ENCODE data around the gene OSBPL3. TPM values are rescaled to one million over a fixed set of nuclear protein-coding genes. Genes with fewer than 3 reads are reported as not detected.

OSBPL3 gene
- total and polyA plus RNA-seq, 4 donors, result 0.28 to 3.0 (median 1.1) TPM

GRCh38 chr7:24829787-24830186 is 150.2 kb downstream of the OSBPL3 start (continued):
- TF ChIP-seq, protein P1, sequence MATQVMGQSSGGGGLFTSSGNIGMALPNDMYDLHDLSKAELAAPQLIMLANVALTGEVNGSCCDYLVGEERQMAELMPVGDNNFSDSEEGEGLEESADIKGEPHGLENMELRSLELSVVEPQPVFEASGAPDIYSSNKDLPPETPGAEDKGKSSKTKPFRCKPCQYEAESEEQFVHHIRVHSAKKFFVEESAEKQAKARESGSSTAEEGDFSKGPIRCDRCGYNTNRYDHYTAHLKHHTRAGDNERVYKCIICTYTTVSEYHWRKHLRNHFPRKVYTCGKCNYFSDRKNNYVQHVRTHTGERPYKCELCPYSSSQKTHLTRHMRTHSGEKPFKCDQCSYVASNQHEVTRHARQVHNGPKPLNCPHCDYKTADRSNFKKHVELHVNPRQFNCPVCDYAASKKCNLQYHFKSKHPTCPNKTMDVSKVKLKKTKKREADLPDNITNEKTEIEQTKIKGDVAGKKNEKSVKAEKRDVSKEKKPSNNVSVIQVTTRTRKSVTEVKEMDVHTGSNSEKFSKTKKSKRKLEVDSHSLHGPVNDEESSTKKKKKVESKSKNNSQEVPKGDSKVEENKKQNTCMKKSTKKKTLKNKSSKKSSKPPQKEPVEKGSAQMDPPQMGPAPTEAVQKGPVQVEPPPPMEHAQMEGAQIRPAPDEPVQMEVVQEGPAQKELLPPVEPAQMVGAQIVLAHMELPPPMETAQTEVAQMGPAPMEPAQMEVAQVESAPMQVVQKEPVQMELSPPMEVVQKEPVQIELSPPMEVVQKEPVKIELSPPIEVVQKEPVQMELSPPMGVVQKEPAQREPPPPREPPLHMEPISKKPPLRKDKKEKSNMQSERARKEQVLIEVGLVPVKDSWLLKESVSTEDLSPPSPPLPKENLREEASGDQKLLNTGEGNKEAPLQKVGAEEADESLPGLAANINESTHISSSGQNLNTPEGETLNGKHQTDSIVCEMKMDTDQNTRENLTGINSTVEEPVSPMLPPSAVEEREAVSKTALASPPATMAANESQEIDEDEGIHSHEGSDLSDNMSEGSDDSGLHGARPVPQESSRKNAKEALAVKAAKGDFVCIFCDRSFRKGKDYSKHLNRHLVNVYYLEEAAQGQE (IDR thresholded peaks at IDR 0.05), result no peak

DNA sequence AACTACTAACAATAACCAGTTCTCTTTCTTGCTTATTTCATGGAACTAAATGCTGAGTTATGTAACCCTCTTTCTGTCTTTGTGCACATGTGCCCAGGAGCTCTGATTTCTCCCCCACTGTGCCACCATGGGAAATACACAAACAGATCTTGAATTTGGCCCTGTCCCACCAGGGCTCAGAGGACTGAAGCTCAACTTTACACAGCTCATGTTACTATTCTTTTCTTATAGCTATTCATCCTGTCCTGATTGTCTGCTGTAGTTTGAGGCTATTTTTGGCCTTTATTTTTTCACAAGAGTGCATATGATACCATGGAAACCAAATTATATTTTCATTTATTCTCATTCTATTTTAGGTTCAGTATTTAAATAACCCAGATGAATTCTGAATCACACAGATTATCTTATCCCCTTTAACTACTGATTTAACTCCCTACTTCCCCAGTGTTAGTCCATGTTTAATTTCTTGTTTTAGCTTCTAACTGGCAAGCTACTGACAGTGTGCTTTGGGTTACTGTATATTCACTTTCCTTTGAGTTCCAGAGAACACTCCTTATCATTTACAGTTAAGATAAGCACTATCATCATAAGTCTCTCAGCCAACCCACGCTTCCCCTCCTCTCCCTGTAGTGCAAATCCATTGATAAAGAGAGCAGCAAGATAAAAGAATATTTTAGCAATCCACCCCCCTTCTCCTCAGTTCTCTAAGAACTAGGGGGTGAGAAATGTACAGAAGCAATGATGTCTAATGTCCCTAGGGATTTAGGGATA is 150.9 kb downstream of the OSBPL3 start:
- no peaks in the 10 kb centered on the region for H3K27me3 ChIP-seq (ENCODE audit: control insufficient read depth in 4 of 4, insufficient read depth in 4 of 4, low read length in 3 of 4)
- no peak overlapping the region for H3K4me3 ChIP-seq (ENCODE audit: low read depth in 1 of 3, low read length in 3 of 3)
- DNase-seq (ENCODE audit: low spot score), result no peak
- H3K9me3 ChIP-seq (ENCODE audit: control insufficient read depth in 4 of 4, low read length in 3 of 4), result no peaks in the 10 kb centered on the region
- 69% methylated on average over 1 of the region's 1 CpG for WGBS
- H3K36me3 ChIP-seq (ENCODE audit: control insufficient read depth in 4 of 4, insufficient read depth in 3 of 4, low read depth in 1 of 4, low read length in 3 of 4), result no peaks in the 10 kb centered on the region
- no peak overlapping the region for H3K27ac ChIP-seq (ENCODE audit: low read depth in 1 of 2, low read length in 2 of 2)
- H3K4me1 ChIP-seq (ENCODE audit: control insufficient read depth in 4 of 4, insufficient read depth in 4 of 4, low read length in 3 of 4), result no peaks in the 10 kb centered on the region
- TF ChIP-seq HNF4G (IDR thresholded peaks at IDR 0.05), result no peak
- TF ChIP-seq, protein P2, sequence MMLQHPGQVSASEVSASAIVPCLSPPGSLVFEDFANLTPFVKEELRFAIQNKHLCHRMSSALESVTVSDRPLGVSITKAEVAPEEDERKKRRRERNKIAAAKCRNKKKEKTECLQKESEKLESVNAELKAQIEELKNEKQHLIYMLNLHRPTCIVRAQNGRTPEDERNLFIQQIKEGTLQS (IDR thresholded peaks at IDR 0.05), result no peak
- TF ChIP-seq HNF4A (conservative IDR thresholded peaks at IDR 0.05), result no peak
- H3K9ac ChIP-seq (ENCODE audit: low read depth in 1 of 2, low read length in 2 of 2), result no peak overlapping the region

- Histone ChIP-seq H3K27ac (ENCODE audit: low read depth in 1 of 2, low read length in 2 of 2) (no peak overlapping the region), H3K9ac (ENCODE audit: low read depth in 1 of 2, low read length in 2 of 2) (no peak overlapping the region), H3K4me1 (ENCODE audit: control insufficient read depth in 4 of 4, insufficient read depth in 4 of 4, low read length in 3 of 4) (no peaks in the 10 kb centered on the region), H3K9me3 (ENCODE audit: control insufficient read depth in 4 of 4, low read length in 3 of 4) (no peaks in the 10 kb centered on the region), H3K27me3 (ENCODE audit: control insufficient read depth in 4 of 4, insufficient read depth in 4 of 4, low read length in 3 of 4) (no peaks in the 10 kb centered on the region), H3K4me3 (ENCODE audit: low read depth in 1 of 3, low read length in 3 of 3) (no peak overlapping the region), H3K36me3 (ENCODE audit: control insufficient read depth in 4 of 4, insufficient read depth in 3 of 4, low read depth in 1 of 4, low read length in 3 of 4) (no peaks in the 10 kb centered on the region)
- WGBS, result 94% methylated on average over 1 of the region's 1 CpG
- TF ChIP-seq HNF4G (IDR thresholded peaks at IDR 0.05), result no peak
- TF ChIP-seq HNF4A (conservative IDR thresholded peaks at IDR 0.05), result no peak
- no peak for TF ChIP-seq RXRA (IDR thresholded peaks at IDR 0.05)
- no peak for TF ChIP-seq CTCF (IDR thresholded peaks at IDR 0.05; ENCODE audit: low read depth, low read length, missing input control)
- TF ChIP-seq, protein P3, sequence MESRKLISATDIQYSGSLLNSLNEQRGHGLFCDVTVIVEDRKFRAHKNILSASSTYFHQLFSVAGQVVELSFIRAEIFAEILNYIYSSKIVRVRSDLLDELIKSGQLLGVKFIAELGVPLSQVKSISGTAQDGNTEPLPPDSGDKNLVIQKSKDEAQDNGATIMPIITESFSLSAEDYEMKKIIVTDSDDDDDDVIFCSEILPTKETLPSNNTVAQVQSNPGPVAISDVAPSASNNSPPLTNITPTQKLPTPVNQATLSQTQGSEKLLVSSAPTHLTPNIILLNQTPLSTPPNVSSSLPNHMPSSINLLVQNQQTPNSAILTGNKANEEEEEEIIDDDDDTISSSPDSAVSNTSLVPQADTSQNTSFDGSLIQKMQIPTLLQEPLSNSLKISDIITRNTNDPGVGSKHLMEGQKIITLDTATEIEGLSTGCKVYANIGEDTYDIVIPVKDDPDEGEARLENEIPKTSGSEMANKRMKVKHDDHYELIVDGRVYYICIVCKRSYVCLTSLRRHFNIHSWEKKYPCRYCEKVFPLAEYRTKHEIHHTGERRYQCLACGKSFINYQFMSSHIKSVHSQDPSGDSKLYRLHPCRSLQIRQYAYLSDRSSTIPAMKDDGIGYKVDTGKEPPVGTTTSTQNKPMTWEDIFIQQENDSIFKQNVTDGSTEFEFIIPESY (IDR thresholded peaks at IDR 0.05), result no peak
- TF ChIP-seq, protein P4, sequence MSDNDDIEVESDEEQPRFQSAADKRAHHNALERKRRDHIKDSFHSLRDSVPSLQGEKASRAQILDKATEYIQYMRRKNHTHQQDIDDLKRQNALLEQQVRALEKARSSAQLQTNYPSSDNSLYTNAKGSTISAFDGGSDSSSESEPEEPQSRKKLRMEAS (IDR thresholded peaks at IDR 0.05), result no peak
- TF ChIP-seq EGR1 (IDR thresholded peaks at IDR 0.05; ENCODE audit: low read depth in 2 of 2), result no peak
- TF ChIP-seq YY1 (IDR thresholded peaks at IDR 0.05), result no peak
- TF ChIP-seq NR2F2 (IDR thresholded peaks at IDR 0.05), result no peak
- no peak for TF ChIP-seq FOXA2 (IDR thresholded peaks at IDR 0.05)
- TF ChIP-seq, protein P1 (IDR thresholded peaks at IDR 0.05), result no peak
- TF ChIP-seq GABPA (IDR thresholded peaks at IDR 0.05 in 1 of 2, conservative IDR thresholded peaks at IDR 0.05 in 1 of 2), result no peak
- no peak for TF ChIP-seq TAF1 (conservative IDR thresholded peaks at IDR 0.05)
- TF ChIP-seq FOXA1 (IDR thresholded peaks at IDR 0.05), result no peak
- DNase-seq (ENCODE audit: low spot score), result no peak
Measured at GRCh38 chr7:24827589-24827988, 152.4 kb downstream of the OSBPL3 start.

All from liver (tissue), 9 donors.